AG10803 (cell line): Measurements from ENCODE around the gene NEURL2.
"Not testable (repeated sequence)": the region's sequence is repeated elsewhere in the genome, so short reads cannot be mapped to it uniquely, and the experiment has no call there.

Experiments
- DNase-seq: peaks from one replicate; pipeline ENCODE4 v3.0.0; 2010; ENCODE audit warnings: low read depth
- H3K4me3 ChIP-seq: 2 replicates; pipeline ENCODE4 v1.5.1; 2011; ENCODE audit warnings: mild to moderate bottlenecking, low read length, control low read depth
- TF ChIP-seq, protein P1 (sequence below): conservative IDR thresholded peaks from 2 replicates; pipeline ENCODE4 v1.5.1; 2011; ENCODE audit warnings: mild to moderate bottlenecking, low read length, control low read depth, inconsistent platforms

Gene NEURL2

DNA sequence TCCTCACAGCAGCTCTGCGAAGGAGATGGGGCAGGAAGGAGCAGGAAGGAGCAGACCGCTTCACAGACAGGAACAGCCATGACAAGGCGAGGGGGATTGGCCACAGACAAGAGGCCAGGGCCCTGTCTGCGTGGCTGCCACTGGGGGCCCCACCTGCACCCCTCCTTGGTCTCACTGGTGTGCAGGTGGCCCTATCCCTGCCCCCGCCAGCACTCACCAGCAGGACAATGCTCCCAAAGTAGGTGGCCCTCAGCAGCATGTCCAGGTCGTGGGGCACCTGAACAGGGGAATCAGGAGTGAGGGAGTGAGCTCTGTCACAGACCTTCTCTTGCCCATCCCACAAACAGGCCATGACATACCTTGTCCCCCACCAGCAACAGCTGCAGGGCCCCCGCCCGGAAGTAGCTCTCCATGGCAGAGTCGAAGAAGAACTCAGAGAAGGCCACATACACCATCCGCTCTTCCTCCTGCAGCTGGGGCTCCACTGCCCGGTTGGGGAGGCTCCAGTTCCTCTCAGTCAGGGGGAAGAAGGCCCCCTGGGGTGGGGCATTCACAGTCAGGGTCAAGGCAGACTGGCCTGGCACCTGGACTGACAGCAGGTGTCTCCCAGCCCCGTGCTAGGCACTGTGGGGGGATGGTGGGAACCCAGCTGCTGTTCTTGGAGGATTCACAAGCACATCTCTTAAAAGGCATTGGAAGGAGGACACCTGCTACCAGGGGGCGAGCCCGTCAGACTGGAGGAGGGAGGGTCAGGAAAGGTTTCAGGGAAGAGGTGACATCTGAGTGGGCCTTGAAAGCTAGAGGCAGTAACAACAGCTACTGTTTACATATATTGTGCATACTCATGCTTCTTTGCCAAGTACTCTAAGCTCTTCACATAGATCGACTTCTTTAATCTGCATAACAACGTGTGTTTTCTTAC, 13.8 kb upstream of the NEURL2 start:
- no peak for DNase-seq
- TF ChIP-seq, protein P1, sequence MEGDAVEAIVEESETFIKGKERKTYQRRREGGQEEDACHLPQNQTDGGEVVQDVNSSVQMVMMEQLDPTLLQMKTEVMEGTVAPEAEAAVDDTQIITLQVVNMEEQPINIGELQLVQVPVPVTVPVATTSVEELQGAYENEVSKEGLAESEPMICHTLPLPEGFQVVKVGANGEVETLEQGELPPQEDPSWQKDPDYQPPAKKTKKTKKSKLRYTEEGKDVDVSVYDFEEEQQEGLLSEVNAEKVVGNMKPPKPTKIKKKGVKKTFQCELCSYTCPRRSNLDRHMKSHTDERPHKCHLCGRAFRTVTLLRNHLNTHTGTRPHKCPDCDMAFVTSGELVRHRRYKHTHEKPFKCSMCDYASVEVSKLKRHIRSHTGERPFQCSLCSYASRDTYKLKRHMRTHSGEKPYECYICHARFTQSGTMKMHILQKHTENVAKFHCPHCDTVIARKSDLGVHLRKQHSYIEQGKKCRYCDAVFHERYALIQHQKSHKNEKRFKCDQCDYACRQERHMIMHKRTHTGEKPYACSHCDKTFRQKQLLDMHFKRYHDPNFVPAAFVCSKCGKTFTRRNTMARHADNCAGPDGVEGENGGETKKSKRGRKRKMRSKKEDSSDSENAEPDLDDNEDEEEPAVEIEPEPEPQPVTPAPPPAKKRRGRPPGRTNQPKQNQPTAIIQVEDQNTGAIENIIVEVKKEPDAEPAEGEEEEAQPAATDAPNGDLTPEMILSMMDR, result no peak
- no peak overlapping the region for H3K4me3 ChIP-seq

DNA sequence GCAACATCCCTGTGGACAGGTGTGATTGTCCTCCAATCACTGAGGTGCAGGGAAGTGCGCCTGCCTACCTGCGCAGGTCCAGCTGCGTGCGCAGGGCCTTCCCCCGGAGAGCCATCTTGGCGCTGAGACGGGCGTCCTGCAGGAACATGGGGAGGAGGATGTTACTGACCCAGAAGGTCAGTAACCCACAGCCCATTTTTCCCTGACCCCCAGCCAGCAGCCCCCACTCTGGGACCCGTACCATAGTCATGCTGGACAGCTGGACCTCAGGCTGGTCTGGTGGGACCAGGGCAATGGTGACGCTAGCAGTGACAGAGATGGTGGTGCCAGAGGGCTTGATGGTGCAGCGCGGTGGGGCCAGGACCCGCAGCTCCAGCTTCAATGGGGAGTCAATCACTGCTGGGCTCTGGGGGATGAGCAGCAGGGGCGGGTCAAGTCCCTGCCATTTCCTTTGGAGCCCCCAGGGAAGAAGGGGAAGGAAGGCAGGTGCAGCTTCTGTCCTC, 11.2 kb upstream of the NEURL2 start:
- no peak overlapping the region for H3K4me3 ChIP-seq
- TF ChIP-seq, protein P1, result no peak

DNA sequence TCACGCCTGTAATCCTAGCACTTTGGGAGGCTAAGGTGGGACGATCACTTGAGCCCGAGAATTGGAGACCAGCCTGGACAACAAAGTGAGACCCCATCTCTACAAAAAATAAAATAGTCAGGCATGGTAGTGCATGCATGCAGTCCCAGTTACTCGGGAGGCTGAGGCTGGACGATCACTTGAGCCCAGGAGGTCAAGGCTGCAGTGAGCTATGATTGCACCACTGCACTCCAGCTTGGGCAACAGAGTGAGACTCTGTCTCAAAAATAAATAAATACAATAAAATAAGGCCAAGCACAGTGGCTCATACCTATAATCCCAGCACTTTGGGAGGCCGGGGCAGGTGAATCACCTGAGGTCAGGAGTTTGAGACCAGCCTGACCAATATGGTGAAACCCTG, 10.3 kb upstream of the NEURL2 start:
- H3K4me3 ChIP-seq, DNase-seq: not testable (repeated sequence)

More for the DNA sequence above, 11.2 kb upstream of the NEURL2 start:
- no peak for DNase-seq

DNA sequence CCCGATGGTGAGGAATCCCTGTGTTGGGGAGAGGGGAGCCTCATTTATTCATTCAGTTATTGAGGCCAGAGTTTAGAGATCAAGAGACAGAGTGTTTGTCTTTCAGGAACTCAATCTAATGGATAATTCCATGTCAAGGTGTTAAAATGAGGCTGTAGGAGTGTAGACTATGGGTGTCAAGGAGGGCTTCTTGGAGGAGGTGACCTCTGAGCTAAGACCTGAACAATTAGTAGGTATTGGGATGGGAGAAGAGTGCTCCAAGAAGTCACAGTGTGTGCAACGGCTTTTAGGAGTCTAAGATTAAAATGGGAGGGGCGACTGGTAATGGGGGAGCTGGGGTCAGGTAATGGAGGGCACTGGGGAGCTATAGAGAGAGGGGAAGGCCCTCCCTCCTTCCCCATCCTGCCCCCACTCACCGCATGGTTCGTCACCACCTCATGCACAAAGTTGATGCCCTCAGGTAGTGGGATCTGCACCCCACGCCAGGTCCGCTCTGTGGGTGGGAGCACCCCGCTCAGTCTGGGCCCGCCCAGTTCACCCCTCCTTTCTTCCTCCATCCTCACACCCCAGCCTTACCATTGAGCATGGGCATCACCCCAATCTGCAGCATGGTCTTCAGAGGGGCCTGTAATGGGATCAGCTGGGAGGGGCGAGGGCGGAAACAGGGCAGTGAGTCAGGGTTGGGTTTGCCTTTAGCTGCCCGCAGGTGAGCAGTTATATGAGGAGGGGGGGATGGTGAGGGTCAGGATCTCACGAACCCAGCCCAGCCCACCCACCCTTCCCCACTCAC, 8.2 kb upstream of the NEURL2 start:
- TF ChIP-seq, protein P1, result no peak
- no peak overlapping the region for H3K4me3 ChIP-seq
- no peak for DNase-seq

DNA sequence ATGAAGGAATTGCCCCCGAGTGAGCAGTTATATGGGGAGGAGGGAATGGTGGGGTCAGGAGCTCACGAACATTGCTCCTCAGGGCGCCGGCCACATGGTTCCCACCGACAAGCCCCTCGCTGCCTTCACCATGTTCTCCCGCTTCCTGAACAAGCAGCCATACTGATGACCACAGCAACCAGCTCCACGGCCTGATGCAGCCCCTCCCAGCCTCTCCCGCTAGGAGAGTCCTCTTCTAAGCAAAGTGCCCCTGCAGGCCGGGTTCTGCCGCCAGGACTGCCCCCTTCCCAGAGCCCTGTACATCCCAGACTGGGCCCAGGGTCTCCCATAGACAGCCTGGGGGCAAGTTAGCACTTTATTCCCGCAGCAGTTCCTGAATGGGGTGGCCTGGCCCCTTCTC, 7.3 kb upstream of the NEURL2 start:
- H3K4me3 ChIP-seq, result no peak overlapping the region
- DNase-seq, result no peak
- TF ChIP-seq, protein P1, result no peak

DNA sequence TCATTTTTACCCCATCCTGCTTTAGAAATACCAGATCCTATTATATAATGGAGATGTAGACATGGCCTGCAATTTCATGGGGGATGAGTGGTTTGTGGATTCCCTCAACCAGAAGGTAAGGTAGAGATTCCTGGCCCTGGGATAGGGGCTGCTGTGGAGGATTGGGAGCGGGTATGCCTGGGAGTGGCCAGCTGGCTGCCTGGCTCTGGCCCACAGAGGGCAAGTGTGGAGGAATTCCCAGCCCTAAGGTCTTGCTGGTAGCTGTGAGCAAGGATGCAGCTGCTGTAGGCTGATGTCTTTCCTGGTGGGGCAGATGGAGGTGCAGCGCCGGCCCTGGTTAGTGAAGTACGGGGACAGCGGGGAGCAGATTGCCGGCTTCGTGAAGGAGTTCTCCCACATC, 6.7 kb upstream of the NEURL2 start:
- TF ChIP-seq, protein P1, result no peak
- no peak overlapping the region for H3K4me3 ChIP-seq
- no peak for DNase-seq

DNA sequence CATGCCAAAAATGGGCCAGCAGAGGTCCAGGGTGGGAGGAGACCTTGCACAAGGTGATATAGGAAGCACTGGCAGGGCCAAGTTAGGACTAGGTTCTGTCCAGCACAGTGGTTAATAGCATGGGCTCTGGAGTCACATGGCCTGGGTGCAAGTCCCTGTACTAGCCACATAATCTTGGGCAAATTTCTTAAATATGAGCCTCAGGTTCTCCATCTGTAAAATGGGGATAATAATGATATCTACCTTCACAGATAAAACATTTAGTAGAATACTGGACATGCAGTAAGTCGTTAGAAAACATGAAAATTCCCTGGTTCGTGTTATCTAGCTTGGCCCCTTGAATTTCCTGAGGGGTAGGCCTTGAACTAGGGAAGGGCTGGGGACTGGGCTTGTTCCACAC, 6.3 kb upstream of the NEURL2 start:
- TF ChIP-seq, protein P1, result no peak
- H3K4me3 ChIP-seq, result no peak overlapping the region
- DNase-seq, result no peak
